HepG2 (cell line): ENCODE data around the gene CASKIN2. TPM values are rescaled to one million over a fixed set of nuclear protein-coding genes. Genes with fewer than 3 reads are reported as not detected.

ENCODE experiments used
- ELF4 ChIP-seq: sonication (generic); formaldehyde crosslinking; IDR thresholded peaks from 2 replicates; pipeline ENCODE4 v1.5.0; 2020; ENCODE audit warnings: missing genetic modification reagents, mild to moderate bottlenecking, moderate library complexity, borderline replicate concordance
- ERF ChIP-seq: IDR thresholded peaks from 2 replicates; pipeline ENCODE4 v1.6.1; 2018; ENCODE audit warnings: missing biosample characterization, missing genetic modification reagents
- FOXP1 ChIP-seq, 2 experiments: fragments of 450-650 bp in 1 of 2; IDR thresholded peaks; 2 replicates each; pipeline ENCODE4 v1.6.1; 2017 to 2018; ENCODE audit warnings: antibody characterized with exemption in 1 of 2
- FUBP1 ChIP-seq: sonication (generic); formaldehyde crosslinking; IDR thresholded peaks from 2 replicates; pipeline ENCODE4 v1.5.1; 2020; ENCODE audit warnings: missing genetic modification reagents, mild to moderate bottlenecking, borderline replicate concordance
- HNRNPH1 ChIP-seq: fragments of 200-400 bp; formaldehyde crosslinking; optimal IDR thresholded peaks from 2 replicates; pipeline ENCODE3; 2017; ENCODE audit warnings: mild to moderate bottlenecking, low read depth, low read length
- IKZF4 ChIP-seq: sonication (generic); formaldehyde crosslinking; IDR thresholded peaks from 2 replicates; pipeline ENCODE4 v1.5.1; 2020; ENCODE audit warnings: borderline replicate concordance, mild to moderate bottlenecking, low read depth, missing genetic modification reagents; ENCODE audit errors: not compliant biosample characterization
- KIAA2018 ChIP-seq: sonication (generic); formaldehyde crosslinking; IDR thresholded peaks from 2 replicates; pipeline ENCODE4 v1.5.0; 2020; ENCODE audit warnings: mild to moderate bottlenecking, missing genetic modification reagents, borderline replicate concordance
- MIER3 ChIP-seq: IDR thresholded peaks from 2 replicates; pipeline ENCODE4 v1.6.1; 2016; ENCODE audit warnings: missing compliant biosample characterization, borderline replicate concordance
- NR2F1 ChIP-seq, 2 experiments: fragments of 450-650 bp in 1 of 2; formaldehyde crosslinking in 1 of 2; IDR thresholded peaks; 2 replicates each; pipeline versions ENCODE4 v1.5.0 to v1.6.1; 2016 to 2020; ENCODE audit warnings: mild to moderate bottlenecking in 1 of 2, missing compliant biosample characterization in 1 of 2, missing genetic modification reagents in 1 of 2, moderate library complexity in 1 of 2
- PLRG1 ChIP-seq: fragments of 450-650 bp; conservative IDR thresholded peaks from 2 replicates; pipeline ENCODE4 v1.6.1; 2016
- SP5 ChIP-seq: IDR thresholded peaks from 2 replicates; pipeline ENCODE4 v1.6.1; 2016; ENCODE audit warnings: low read depth, borderline replicate concordance
- ZFYVE20 ChIP-seq: sonication (generic); formaldehyde crosslinking; IDR thresholded peaks from 2 replicates; pipeline ENCODE4 v1.8.0; 2023; ENCODE audit warnings: low read depth, mild to moderate bottlenecking, moderate library complexity, missing genetic modification reagents, borderline replicate concordance
- ZNF547 ChIP-seq: sonication (generic); formaldehyde crosslinking; IDR thresholded peaks from 2 replicates; pipeline ENCODE4 v1.5.1; 2020; ENCODE audit warnings: mild to moderate bottlenecking, missing genetic modification reagents
- polyA plus RNA-seq, 8 experiments: library from polyadenylated mRNA; depleted of rRNA in 3 of 8; stranded (reverse) in 7 of 8; unstranded in 1 of 8; fragments of >200 nt; fragmentation: Illumina TruSeq in 4 of 8; extraction: Trizol in 4 of 8; gene quantifications; 2 replicates each; pipeline versions ENCODE4 v1.2.1 to v1.2.3, GENCODE V29; 2011 to 2016; ENCODE audit warnings: low read depth in 4 of 8, missing spikeins in 1 of 8, mixed read lengths in 1 of 8; ENCODE audit not compliant: insufficient read depth in 1 of 8
- total RNA-seq, 5 experiments: library from RNA; depleted of rRNA; stranded (reverse); fragments of >200 nt; fragmentation: Illumina TruSeq; extraction: Trizol; gene quantifications; 2 replicates each; pipeline ENCODE4 v1.2.3, GENCODE V29; 2016; ENCODE audit warnings: low read depth in 1 of 5
- TF ChIP-seq, protein P1 (sequence below): sonication (generic); formaldehyde crosslinking; IDR thresholded peaks from 2 replicates; pipeline ENCODE4 v1.4.0; 2020; ENCODE audit warnings: missing genetic modification reagents, borderline replicate concordance
- TF ChIP-seq, protein P2 (sequence below): sonication (generic); formaldehyde crosslinking; IDR thresholded peaks from 2 replicates; pipeline ENCODE4 v1.4.0; 2020; ENCODE audit warnings: mild to moderate bottlenecking, missing genetic modification reagents

CASKIN2 gene
- total and polyA plus RNA-seq, 2 of the 13 experiments (the other 11 are each of a cell fraction or from before 2014, with no cell fraction given) = 5.2 to 7.8 TPM

- TF ChIP-seq, protein P1, sequence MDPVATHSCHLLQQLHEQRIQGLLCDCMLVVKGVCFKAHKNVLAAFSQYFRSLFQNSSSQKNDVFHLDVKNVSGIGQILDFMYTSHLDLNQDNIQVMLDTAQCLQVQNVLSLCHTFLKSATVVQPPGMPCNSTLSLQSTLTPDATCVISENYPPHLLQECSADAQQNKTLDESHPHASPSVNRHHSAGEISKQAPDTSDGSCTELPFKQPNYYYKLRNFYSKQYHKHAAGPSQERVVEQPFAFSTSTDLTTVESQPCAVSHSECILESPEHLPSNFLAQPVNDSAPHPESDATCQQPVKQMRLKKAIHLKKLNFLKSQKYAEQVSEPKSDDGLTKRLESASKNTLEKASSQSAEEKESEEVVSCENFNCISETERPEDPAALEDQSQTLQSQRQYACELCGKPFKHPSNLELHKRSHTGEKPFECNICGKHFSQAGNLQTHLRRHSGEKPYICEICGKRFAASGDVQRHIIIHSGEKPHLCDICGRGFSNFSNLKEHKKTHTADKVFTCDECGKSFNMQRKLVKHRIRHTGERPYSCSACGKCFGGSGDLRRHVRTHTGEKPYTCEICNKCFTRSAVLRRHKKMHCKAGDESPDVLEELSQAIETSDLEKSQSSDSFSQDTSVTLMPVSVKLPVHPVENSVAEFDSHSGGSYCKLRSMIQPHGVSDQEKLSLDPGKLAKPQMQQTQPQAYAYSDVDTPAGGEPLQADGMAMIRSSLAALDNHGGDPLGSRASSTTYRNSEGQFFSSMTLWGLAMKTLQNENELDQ (CRISPR knock-in tag) = no peak
- TF ChIP-seq, protein P2, sequence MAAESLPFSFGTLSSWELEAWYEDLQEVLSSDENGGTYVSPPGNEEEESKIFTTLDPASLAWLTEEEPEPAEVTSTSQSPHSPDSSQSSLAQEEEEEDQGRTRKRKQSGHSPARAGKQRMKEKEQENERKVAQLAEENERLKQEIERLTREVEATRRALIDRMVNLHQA = no peak
- TF ChIP-seq PLRG1 (no peak), IKZF4 (CRISPR knock-in tag) (no peak), HNRNPH1 (no peak), ELF4 (CRISPR knock-in tag) (no peak), ZFYVE20 (no peak), ERF (CRISPR knock-in tag) (peak; percentile 31; the same call in 1 of the 2 replicates), MIER3 (CRISPR knock-in tag) (no peak), ZNF547 (CRISPR knock-in tag) (no peak; the same call in 1 of the 2 replicates), FOXP1 (IDR thresholded peaks at IDR 0.05) (no peak), FOXP1 (CRISPR knock-in tag; IDR thresholded peaks at IDR 0.05) (no peak), NR2F1 (CRISPR knock-in tag; IDR thresholded peaks at IDR 0.05) (no peak), SP5 (CRISPR knock-in tag) (no peak), FUBP1 (CRISPR knock-in tag) (no peak), KIAA2018 (CRISPR knock-in tag) (no peak)
These were observed 58.2 kb downstream of the CASKIN2 start (continued) for GRCh38 chr17:75457047-75457654.
